Measurements from ENCODE around the gene NHS.

The NHS gene

GRCh38 chrX:17359500-17359899 lies 15.5 kb upstream of the NHS start:
- TF ChIP-seq FOXP2 (optimal IDR thresholded peaks at IDR 0.05; ENCODE audit: borderline replicate concordance, extremely low read depth, extremely low read length, insufficient read depth): no peak
- TF ChIP-seq SIN3A (IDR thresholded peaks at IDR 0.05; ENCODE audit: borderline replicate concordance, insufficient read depth, low read length): no peak
- TF ChIP-seq TAF1 (IDR thresholded peaks at IDR 0.05; ENCODE audit: borderline replicate concordance, insufficient read depth, low read length): no peak
- TF ChIP-seq, protein P1, sequence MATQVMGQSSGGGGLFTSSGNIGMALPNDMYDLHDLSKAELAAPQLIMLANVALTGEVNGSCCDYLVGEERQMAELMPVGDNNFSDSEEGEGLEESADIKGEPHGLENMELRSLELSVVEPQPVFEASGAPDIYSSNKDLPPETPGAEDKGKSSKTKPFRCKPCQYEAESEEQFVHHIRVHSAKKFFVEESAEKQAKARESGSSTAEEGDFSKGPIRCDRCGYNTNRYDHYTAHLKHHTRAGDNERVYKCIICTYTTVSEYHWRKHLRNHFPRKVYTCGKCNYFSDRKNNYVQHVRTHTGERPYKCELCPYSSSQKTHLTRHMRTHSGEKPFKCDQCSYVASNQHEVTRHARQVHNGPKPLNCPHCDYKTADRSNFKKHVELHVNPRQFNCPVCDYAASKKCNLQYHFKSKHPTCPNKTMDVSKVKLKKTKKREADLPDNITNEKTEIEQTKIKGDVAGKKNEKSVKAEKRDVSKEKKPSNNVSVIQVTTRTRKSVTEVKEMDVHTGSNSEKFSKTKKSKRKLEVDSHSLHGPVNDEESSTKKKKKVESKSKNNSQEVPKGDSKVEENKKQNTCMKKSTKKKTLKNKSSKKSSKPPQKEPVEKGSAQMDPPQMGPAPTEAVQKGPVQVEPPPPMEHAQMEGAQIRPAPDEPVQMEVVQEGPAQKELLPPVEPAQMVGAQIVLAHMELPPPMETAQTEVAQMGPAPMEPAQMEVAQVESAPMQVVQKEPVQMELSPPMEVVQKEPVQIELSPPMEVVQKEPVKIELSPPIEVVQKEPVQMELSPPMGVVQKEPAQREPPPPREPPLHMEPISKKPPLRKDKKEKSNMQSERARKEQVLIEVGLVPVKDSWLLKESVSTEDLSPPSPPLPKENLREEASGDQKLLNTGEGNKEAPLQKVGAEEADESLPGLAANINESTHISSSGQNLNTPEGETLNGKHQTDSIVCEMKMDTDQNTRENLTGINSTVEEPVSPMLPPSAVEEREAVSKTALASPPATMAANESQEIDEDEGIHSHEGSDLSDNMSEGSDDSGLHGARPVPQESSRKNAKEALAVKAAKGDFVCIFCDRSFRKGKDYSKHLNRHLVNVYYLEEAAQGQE (IDR thresholded peaks at IDR 0.05; ENCODE audit: insufficient read depth in 1 of 2, low read depth in 2 of 2, low read length in 2 of 2): no peak
- no peak for TF ChIP-seq POLR2AphosphoS5 (IDR thresholded peaks at IDR 0.05; ENCODE audit: low read depth, low read length)

GRCh38 chrX:17361620-17362019 lies 13.4 kb upstream of the NHS start:
- no peak for TF ChIP-seq TAF1 (IDR thresholded peaks at IDR 0.05; ENCODE audit: borderline replicate concordance, insufficient read depth, low read length)
- TF ChIP-seq, protein P1 (IDR thresholded peaks at IDR 0.05; ENCODE audit: insufficient read depth in 1 of 2, low read depth in 2 of 2, low read length in 2 of 2): no peak
- no peak for TF ChIP-seq POLR2AphosphoS5 (IDR thresholded peaks at IDR 0.05; ENCODE audit: low read depth, low read length)
- no peak for TF ChIP-seq FOXP2 (optimal IDR thresholded peaks at IDR 0.05; ENCODE audit: borderline replicate concordance, extremely low read depth, extremely low read length, insufficient read depth)
- no peak for TF ChIP-seq SIN3A (IDR thresholded peaks at IDR 0.05; ENCODE audit: borderline replicate concordance, insufficient read depth, low read length)

GRCh38 chrX:17368002-17368401 lies 7.0 kb upstream of the NHS start:
- TF ChIP-seq FOXP2 (optimal IDR thresholded peaks at IDR 0.05; ENCODE audit: borderline replicate concordance, extremely low read depth, extremely low read length, insufficient read depth): no peak
- no peak for TF ChIP-seq SIN3A (IDR thresholded peaks at IDR 0.05; ENCODE audit: borderline replicate concordance, insufficient read depth, low read length)
- TF ChIP-seq TAF1 (IDR thresholded peaks at IDR 0.05; ENCODE audit: borderline replicate concordance, insufficient read depth, low read length): no peak
- TF ChIP-seq, protein P1 (IDR thresholded peaks at IDR 0.05; ENCODE audit: insufficient read depth in 1 of 2, low read depth in 2 of 2, low read length in 2 of 2): no peak
- no peak for TF ChIP-seq POLR2AphosphoS5 (IDR thresholded peaks at IDR 0.05; ENCODE audit: low read depth, low read length)

DNA sequence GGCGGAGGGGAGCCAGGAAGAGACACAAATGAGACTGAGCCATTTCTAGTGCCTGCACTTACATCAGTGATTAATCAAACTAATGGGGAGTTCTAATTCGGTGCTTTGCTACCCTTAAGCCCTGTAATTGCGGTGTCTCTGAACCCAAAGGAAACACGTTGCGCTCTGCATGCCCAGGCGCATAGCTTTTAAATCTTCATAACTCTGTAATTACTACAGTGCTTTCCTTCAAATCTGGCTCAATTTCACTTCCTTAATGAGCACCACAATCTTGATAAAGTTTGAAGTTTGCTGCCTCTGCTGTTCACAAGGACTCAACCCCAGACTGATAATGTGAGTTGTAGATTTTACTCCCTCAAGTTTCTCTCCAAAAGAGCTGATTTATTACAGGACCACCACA lies 5.7 kb upstream of the NHS start:
- TF ChIP-seq, protein P1 (IDR thresholded peaks at IDR 0.05; ENCODE audit: insufficient read depth in 1 of 2, low read depth in 2 of 2, low read length in 2 of 2): no peak
- TF ChIP-seq SIN3A (IDR thresholded peaks at IDR 0.05; ENCODE audit: borderline replicate concordance, insufficient read depth, low read length): no peak

DNA sequence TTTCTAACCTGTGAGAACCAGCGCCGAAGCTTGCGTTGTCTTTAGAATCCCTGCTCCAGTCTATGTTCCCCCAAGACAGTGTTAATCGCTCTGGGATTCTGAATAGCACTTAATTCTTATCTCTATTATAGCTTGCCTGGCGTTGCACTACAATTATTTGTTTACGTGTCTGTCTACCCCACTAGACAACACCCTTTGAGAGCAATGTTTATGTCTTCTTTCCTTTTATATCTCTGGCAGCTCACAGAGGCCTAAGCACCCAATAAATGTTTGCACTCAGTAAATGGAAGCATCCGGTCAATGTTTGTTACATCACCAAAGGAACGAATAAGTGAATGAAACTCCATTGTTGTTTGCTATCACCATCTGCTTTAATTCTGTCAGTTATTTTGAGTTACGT lies 4.8 kb upstream of the NHS start:
- TF ChIP-seq TAF1 (IDR thresholded peaks at IDR 0.05; ENCODE audit: borderline replicate concordance, insufficient read depth, low read length): no peak
- TF ChIP-seq, protein P1 (IDR thresholded peaks at IDR 0.05; ENCODE audit: insufficient read depth in 1 of 2, low read depth in 2 of 2, low read length in 2 of 2): no peak
- no peak for TF ChIP-seq SIN3A (IDR thresholded peaks at IDR 0.05; ENCODE audit: borderline replicate concordance, insufficient read depth, low read length)
- TF ChIP-seq FOXP2 (optimal IDR thresholded peaks at IDR 0.05; ENCODE audit: borderline replicate concordance, extremely low read depth, extremely low read length, insufficient read depth): no peak
- no peak for TF ChIP-seq POLR2AphosphoS5 (IDR thresholded peaks at IDR 0.05; ENCODE audit: low read depth, low read length)

Measured in PFSK-1 (cell line).